ENCODE results near the gene PITPNM1.
"Not testable (repeated sequence)": the region's sequence is repeated elsewhere in the genome, so short reads cannot be mapped to it uniquely, and the experiment has no call there.

PITPNM1 gene

DNA sequence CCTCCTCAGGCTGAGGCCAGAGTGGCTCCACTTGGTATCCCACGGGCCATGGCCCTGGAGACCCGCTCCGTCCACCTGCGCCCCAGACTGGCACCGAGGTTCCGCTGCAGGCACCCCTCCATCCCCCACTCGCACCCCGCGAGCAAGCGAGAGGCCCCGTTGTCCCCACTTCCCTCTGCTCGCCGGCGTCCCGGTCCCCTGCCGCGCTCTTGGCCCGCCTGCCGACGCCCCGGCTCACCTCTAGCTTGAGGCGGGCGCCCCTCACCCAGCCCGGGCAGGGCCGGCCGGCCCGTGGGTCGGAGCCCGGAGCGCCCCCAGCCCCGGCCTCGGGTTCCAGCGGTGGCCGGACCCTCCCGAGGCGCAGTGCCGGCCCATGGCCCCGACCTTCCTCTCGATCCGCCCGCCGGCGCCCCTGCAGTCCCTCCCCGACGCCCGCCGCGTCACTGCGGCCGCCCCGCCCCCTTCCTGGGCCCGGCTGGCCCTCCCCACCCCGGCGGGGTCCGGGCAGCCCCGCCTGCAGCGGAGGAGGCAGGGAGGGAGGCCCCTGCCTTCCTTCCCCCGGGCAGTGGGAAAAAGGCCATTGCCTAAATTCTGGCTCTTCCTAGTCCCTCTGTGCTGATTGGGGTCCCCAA is at the start of gene PITPNM1:
Gene PITPNM1, minus strand, starts transcription at position 414 of the 632 bp plus-strand sequence. CDS start 1,183 bp downstream, outside the sequence.
- DNase-seq (ENCODE audit: low spot score), result peak; percentile 66

DNA sequence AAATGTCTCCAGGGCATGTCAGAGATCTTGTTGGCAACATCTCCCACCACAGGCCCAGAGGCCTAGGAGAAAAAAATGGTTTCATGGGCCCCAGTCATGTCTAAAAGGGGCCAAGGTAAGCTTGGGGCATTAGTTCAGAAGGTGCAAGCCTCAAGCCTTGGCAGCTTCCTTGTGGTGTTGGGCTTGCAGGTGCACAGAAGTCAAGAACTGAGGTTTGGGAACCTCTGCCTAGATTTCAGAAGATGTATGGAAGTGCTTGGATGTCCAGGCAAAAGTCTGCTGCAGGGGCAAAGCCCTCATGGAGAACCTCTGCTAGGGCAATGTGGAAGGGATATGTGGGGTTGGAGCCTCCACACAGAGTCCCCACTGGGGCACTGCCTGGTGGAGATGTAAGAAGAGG is 46.5 kb upstream of the PITPNM1 start:
- DNase-seq (ENCODE audit: low spot score), result not testable (repeated sequence)

DNA sequence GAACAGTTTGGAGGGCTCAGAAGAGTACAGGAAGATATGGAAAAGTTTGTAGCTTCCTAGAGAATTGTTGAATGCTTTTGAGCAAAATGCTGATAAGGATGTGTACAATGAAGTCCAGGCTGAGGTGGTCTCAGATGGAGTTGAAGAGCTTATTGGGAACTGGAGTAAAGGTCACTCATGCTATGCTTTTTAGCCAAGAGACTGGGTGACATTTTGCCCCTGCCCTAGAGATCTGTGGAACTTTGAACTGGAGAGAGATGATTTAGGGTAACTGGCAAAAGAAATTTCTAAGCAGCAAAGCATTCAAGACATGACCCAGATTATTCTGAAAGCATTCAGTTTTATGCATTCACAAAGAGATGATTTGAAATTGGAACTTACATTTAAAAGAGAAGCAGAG is 46.0 kb upstream of the PITPNM1 start:
- no peak for DNase-seq (ENCODE audit: low spot score)

DNA sequence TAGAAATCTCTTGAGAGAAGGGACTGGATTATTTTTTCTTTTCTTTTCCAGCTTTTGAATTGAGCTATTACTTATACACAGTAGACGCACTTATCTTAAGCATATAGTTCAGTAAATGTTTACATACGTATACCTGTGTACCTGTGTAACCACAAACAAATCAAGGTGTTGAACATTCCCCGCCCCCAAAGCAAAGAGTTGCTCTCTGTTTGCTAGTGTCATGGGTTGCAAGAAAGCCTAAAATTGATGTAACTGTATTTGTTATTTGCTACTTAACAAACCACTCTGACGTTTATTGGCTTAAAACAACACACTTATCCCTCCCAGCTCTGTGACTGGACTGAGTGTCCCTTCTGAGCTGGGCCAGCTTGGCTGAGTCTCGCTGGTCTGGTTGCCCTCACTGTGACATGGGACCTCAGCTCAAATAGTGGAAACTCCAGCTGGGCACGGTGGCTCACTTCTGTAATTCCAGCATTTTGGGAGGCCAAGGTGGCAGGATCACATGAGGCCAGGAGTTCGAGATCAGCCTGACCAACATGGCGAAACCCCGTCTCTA is 43.5 kb upstream of the PITPNM1 start:
- DNase-seq (ENCODE audit: low spot score), result no peak

DNA sequence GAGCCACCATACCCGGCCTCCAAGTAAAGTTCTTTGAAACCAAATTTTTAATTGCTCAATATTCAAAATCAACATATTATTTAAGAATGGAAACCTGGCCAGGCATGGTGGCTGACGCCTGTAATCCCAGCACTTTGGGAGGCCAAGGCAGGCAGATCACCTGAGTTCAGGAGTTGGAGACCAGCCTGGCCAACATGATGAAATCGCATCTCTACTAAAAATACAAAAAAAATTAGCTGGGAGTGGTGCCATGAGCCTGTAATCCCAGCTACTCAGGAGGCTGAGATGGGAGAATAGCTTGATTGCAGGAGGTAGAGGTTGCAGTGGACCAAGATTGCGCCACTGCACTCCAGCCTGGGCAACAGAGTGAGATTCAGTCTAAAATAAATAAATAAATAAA is 42.9 kb upstream of the PITPNM1 start:
- not testable (repeated sequence) for DNase-seq (ENCODE audit: low spot score)

DNA sequence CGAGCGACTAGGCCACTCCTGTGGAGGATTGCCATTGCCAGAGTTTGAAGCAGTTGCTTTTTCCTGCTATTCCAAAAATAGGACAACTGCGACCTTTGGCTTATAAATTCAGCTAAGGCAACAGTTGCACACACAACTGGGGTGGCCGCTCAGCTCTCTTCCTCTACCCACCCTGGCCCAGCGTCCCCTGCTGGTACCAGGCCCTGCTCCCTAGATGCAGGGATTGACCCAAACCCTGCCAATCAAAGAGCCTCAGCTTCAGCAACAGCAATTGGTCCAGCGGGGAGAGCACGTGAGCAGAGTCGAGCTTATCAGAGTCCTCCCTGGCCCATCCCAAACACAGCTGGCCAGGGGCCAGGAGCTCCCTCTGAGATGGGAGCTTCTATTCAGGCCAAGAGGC is 40.1 kb upstream of the PITPNM1 start:
- no peak for DNase-seq (ENCODE audit: low spot score)

DNA sequence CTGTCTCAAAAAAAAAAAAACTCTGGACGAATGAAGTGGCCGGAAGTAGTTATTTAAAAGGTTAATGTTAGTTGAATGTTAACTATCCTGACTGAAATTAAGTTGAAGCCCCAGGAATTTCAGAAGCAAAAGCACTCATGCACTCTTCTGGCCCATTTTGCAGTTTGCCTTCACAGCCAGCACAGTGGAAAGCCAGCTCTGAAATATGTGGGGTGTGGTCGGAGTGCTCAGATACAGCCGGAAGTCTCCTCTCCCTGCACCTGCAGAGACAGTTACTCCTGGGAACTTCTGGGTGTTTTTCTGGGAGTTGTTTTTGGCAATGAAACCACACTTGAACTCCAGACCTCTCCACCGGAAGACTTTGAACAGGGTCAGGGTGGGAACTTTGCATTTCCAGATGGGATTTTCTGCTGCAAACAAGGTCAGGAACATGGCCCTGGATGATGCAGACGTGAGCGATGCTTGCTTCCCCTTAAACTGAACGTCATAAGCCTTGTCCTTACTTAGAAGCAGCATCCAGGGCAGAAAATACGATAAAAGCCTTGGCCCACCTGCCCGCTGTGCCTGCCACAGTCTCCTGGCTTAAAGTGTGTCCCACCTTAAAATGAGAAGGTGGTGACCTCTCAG is 39.6 kb upstream of the PITPNM1 start:
- DNase-seq (ENCODE audit: low spot score), result no peak

DNA sequence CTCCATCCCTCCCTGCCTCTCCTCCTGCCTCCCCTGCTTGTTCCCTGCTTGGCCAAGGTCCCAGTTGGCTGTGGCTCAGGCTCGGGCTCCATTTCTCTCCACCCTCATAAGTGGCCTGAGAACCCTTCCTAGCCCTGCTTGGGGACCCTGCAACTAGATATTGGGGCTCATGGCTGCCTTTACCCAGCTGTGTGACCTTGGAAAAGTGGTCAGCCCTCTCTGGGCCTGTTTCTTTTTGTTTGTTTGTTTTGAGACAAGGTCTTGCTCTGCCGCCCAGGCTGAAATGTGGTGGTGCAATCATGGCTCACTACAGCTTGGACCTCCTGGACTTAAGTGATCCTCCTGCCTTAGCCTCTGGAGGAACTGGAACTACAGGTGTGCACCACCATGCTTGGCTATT is 38.4 kb upstream of the PITPNM1 start:
- DNase-seq (ENCODE audit: low spot score), result no peak

DNA sequence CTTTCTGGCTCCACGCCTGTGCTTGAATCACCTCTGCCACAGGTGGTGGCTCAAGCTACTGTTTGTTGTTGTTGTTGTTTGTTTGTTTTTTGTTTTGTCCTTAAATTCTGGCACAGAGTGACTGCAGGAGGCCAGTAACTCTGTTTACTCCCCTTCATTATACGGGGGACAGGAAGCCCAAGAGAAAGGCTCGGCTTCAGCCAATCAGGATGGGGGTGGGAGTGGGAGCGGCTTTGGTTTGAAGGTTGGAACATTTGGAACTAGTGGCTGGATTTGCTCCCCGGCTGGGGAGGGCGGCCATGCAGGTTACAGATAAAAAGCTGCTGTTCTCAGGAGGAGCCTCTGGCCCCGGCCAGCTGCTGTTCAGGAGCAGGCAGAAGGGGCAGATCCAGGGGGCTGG is 37.8 kb upstream of the PITPNM1 start:
- DNase-seq (ENCODE audit: low spot score), result no peak

DNA sequence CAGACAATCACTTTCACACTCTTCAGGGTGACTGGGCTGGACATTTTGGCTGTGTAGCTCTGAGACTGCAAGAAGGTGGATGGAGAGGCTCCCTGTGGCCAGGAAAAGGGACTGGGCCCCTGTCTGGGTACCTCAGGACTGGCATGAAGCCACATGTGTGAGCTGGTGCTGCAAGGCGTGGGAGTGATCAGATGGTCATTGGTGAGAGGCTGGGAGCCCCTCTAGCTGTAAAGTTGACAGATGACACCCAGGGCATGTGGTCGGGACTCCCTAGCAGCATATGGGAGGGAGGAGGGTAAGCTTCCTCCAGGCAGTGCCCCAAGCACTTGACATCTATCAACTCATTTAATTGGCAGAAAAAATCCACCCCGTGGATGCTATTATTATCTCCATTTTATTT is 37.0 kb upstream of the PITPNM1 start:
- no peak for DNase-seq (ENCODE audit: low spot score)

DNA sequence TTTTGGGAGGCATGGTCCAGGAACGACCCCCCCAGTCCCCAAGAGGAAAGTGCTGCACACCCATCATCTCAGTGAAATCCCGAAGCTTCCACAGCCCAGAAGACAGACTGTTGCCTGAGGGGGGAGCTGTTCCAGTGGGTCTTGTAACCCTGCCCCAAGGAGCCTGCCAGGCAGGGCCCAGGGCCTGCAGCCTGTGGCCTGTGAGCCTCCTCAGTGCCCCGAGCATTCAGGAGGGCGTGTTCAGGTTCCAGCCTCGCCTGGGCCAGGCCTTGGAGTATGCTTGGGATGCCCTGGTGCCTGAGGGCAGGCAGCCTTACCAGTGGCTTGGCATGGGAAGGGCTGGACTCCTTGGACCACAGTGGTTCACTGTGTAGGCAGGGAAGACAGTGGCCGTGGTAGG is 36.0 kb upstream of the PITPNM1 start:
- DNase-seq (ENCODE audit: low spot score), result no peak

DNA sequence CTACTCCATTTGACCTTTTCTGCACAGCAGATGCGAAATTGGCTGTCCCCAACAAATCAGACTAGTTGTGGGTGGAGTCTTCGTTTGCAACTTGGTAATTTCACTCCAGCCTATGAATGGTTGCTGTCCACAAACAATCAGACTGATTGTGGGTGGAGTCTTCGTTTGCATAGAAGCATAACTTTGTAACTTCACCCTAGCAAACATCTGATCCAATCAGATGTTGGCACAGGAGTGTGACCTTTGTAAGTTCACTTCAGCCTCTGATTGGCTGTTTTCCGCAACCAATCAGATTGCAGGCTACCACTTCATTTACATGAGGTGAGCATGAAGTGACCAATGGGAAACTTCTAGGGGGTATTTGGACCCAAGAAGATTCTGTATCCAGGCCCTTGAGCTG is 34.4 kb upstream of the PITPNM1 start:
- no peak for DNase-seq (ENCODE audit: low spot score)

DNA sequence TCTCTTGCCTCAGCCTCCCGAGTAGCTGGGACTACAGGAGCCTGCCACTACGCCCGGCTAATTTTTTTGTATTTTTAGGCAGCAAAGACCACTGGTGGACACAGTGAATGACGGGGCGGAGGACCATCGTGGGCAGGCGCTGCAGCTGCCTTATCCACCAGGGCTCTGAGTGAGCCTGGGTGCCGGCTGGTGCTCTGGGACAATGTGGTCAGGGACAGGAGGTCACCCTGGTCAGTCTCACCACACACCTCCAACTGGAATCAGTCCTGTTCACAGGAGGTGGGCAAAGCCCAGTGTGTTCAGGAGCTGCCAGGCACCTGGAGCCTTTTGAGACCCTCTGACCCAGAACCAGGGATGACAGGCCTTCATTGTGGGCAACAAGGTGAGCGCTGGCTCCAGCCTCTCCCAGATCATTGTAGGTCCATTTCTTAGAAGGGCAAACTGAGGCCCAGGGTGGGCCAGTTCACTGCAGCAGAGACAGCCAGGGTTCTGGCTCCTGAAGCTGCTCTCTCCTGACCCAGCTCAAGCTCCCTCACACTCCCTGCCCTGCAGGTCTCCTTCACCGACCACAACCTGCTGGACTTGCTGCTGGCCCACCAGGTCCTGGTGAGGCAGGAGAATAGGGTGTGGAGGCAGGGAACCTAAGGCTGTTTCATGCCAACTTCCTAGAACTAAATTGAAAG is 33.8 kb upstream of the PITPNM1 start:
- DNase-seq (ENCODE audit: low spot score), result no peak

DNA sequence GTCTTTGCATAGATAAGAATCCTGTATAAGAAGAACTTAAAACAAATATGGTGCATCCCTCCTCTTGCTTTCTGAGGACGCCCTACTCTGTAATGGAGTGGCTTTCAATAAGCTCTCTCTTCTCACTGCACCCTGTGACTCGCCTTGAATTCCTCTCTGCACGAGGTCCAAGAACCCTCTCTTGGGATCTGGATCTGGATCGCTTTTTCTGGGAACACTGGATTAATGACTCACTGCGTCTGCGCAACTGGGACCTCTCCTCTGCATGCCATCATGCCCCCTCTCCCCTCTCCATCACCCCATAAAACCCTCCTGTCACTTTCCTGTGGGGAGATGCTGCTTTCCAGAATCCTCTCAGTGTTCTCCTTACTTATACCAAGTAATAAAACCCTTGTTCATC is 33.1 kb upstream of the PITPNM1 start:
- no peak for DNase-seq (ENCODE audit: low spot score)

DNA sequence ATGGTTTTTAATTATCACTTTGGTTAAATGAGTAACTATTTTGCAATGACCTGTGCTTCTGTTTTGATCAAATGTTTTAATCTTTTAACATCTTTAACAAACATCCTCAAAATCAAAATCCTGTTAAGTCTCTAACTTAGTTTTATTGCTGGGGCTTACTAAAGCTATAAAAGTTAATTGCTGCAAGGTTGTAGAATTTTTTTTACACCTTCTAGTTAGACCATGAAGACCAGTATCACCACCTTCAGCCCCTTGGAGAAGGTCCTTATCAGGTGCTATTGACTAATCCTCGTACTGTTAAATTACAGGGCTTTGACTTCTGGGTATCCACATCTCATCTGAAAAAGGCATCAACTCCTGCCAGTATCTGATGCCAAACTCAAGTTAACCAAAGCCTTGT is 30.4 kb upstream of the PITPNM1 start:
- DNase-seq (ENCODE audit: low spot score), result no peak

DNA sequence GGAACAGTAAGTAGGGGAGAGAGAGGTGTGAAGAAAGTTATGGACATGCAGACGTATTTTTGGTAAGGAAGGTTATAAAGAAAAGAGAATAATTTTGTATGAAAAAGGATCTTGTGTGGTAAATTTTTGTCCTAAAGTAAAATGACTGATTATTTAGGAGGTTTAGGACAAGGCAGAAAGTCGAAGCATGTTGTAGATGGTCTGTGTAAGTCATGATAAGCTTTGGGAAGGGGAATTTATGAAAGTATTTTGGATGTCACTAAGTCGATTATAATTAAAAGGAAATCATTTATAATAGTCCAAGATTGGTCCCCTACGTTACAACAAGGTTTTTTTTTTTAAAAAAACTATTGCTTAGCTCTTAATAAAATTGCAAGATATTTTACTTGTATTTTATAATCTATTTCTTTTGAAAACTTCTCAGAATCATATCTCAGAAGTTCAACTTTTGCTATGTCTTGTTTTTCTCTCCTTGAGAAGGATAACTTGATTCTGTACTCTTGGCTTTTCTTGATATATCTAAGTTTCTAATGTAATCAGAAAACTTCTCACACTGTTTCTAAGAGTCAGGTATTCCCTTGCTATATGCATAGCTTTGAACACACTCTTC is 29.0 kb upstream of the PITPNM1 start:
- DNase-seq (ENCODE audit: low spot score), result no peak

DNA sequence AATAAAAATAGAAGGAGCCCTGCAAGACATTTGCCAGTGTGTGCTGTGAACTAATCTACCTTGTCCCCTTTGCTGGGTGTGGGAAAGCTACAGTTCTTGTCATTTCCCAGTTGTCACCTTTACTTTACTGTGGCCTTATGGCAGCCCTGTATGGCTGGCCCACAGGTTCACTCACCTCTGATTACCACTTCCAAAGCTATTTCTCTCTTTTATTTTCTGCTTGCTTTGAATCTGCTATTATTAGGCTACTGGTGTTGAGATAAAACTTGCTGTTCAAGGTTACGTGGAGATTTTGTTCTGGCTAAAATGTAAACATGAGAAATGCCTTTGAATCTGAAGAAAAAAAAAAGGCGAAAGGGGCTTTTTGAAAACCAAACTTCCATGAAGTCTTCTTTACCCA is 27.7 kb upstream of the PITPNM1 start:
- no peak for DNase-seq (ENCODE audit: low spot score)

DNA sequence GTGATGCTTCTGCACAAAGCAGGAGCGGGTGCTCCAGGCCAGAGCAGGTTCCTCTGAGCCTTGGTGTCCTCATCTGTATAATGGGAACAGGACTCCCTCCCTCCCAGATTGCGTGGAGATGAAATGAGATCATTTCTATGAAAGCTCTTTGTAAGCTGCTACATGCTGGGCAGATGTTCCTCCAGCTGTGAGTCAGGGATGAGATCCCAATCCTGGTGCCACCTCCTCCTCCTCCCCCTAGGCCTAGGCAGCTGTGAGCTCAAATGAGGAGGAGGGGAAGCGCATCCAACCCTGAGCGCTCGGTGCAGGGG is 25.1 kb upstream of the PITPNM1 start:
- no peak for DNase-seq (ENCODE audit: low spot score)

DNA sequence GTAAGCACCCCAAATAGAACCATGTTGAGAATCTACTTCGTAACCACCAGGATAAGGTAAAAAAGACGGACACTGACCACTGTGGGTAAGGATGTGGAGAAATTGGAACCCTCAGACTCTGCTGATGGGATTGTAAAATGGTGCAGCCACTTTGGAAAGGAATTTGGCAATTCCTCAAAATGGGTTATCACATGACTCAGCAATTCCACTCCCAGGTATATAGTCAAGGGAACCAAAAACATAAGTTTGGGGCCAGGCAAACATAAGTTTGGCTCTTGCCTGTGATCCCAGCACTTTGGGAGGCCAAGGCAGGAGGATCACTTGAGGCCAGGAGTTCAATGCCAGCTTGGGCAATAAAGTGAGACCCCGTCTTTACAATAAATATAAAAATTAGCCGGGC is 23.2 kb upstream of the PITPNM1 start:
- no peak for DNase-seq (ENCODE audit: low spot score)

DNA sequence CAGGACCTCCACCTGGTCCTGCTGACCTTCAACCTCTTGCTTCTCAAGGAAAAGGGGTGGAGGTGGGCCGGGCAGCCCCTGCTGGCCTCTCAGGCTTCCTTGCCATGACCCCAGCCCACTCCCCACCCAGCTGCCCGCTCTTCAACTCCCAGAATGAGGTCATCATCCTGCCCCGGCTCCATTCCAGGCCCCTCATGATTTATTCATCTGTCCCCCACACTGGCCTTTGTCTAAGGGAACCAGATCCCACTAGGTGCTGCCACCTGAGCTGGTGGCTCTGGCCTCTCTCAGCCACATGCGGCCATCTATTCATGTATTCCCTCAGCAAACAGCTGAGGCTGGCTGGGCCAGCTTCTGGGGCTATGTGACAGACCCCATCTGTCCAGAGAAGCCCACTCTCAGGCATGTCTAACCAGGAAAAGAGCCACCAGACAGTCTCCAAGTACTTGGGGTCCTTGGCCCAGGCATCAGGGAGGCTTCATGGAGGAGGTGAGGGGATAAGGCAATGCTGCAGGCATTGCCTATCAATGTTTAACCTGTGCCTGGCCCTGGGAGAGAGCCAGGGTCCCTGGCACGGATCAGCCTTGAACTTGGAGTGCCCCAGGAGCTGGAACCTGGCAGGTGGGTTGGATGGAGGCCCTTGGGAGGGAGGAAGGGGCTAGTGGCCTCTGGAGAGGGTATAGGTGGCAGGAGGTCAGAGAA is 20.3 kb upstream of the PITPNM1 start:
- no peak for DNase-seq (ENCODE audit: low spot score)

DNA sequence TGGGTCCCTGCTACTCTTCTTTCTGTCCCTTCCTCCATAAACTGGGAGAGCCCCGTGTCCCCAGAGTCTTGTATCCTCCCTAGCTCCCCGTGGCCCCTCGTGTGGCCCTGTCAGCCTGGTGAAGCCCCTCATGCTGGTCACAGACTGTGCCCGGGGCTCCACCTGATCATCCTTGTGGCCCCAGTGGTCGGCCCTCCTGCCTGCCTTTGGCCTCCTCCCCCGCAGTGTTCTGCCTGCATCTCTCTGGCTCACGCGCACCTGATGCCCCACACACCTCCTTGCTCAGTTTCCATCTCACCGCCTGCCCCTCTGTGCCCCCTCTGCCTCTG is 19.3 kb upstream of the PITPNM1 start:
- no peak for DNase-seq (ENCODE audit: low spot score)
